SK-N-MC (cell line): ENCODE measurements around the gene SH3D19.

ENCODE experiments used
- EZH2 ChIP-seq: fragments of 200-600 bp; sonication (generic); IDR thresholded peaks from one replicate; pipeline ENCODE4 v1.6.1; 2017; ENCODE audit warnings: antibody characterized with exemption
- FOXP2 ChIP-seq: optimal IDR thresholded peaks from 2 replicates; pipeline ENCODE3; 2011; ENCODE audit warnings: mild to moderate bottlenecking, moderate library complexity; ENCODE audit not compliant: insufficient read depth; ENCODE audit errors: extremely low read length, control extremely low read depth
- POLR2AphosphoS5 ChIP-seq: IDR thresholded peaks from 2 replicates; pipeline ENCODE4 v1.6.1; 2012; ENCODE audit warnings: mild to moderate bottlenecking, low read depth, low read length, borderline replicate concordance

DNA sequence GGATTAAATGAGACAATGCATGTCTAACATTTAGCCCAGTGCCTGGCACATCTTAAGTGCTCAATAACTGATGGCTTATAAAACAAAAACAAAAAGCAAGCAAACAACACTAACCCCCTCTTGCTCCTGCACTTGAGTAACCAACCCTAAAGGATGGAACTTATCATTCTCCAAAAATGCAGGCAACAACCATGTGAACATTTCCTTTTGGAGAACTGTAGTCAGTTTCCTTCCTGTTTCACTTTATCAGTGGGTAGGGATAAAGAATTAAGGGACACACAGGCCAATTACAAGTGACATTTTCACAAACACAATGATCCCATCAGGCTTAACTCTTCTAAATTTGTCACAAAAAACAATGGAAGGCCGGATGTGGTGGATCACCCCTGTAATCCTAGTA is 195.6 kb downstream of the SH3D19 start:
- TF ChIP-seq POLR2AphosphoS5, result no peak
- TF ChIP-seq EZH2, result no peak
- no peak for TF ChIP-seq FOXP2
